Stimulated activated CD4-positive, alpha-beta T cell treated with anti-CD3 and anti-CD28 coated beads, Interleukin-15, amount 100 ng/mL, for 48 hours (primary cell): Measurements from ENCODE around the gene SH3BP5.
A peak's percentile ranks its signal among the peaks of the same experiment; 100 is the strongest.

Source experiments
- DNase-seq, 2 donors: peaks; one replicate each; pipeline ENCODE4 v3.0.0-alpha.2; 2020; ENCODE audit warnings: low read depth in 2 of 2

Gene SH3BP5

GRCh38 chr3:15297608-15298350 is 34.6 kb downstream of the SH3BP5 start:
- DNase-seq = no peak

GRCh38 chr3:15295506-15295905 is 36.9 kb downstream of the SH3BP5 start:
- no peak for DNase-seq

GRCh38 chr3:15294929-15295328 is 37.5 kb downstream of the SH3BP5 start:
- no peak for DNase-seq

- DNase-seq = no peak
These were observed 39.4 kb downstream of the SH3BP5 start for GRCh38 chr3:15292765-15293522.

- peak; percentile 36 to 43 for DNase-seq
These were observed 40.5 kb downstream of the SH3BP5 start for GRCh38 chr3:15291589-15292541.

- DNase-seq = no peak
These were observed 41.6 kb downstream of the SH3BP5 start for GRCh38 chr3:15290736-15291135.

GRCh38 chr3:15289661-15290060 is 42.7 kb downstream of the SH3BP5 start:
- no peak for DNase-seq

GRCh38 chr3:15288331-15289035 is 43.9 kb downstream of the SH3BP5 start:
- no peak for DNase-seq

GRCh38 chr3:15287565-15288330 is 44.6 kb downstream of the SH3BP5 start:
- no peak for DNase-seq

GRCh38 chr3:15286022-15286421 is 46.4 kb downstream of the SH3BP5 start:
- no peak for DNase-seq

- DNase-seq = no peak
These were observed 48.1 kb downstream of the SH3BP5 start for GRCh38 chr3:15284121-15284889.

- no peak for DNase-seq
These were observed 48.7 kb downstream of the SH3BP5 start for GRCh38 chr3:15283702-15284101.

GRCh38 chr3:15281817-15282216 is 50.6 kb downstream of the SH3BP5 start:
- DNase-seq = no peak

- no peak for DNase-seq
These were observed 51.4 kb downstream of the SH3BP5 start for GRCh38 chr3:15280853-15281532.

GRCh38 chr3:15279671-15280402 is 52.5 kb downstream of the SH3BP5 start:
- no peak for DNase-seq

GRCh38 chr3:15279205-15279604 is 53.2 kb downstream of the SH3BP5 start:
- DNase-seq = no peak

- no peak for DNase-seq
These were observed 54.4 kb downstream of the SH3BP5 start for GRCh38 chr3:15277861-15278500.
